Activated naive CD4-positive, alpha-beta T cell (primary cell): ENCODE data around the gene FARS2.

Source experiments
- DNase-seq, 4 experiments: peaks; one replicate each; lab custom pipeline; 2025; lab: John Stamatoyannopoulos, UW

FARS2 gene

DNA sequence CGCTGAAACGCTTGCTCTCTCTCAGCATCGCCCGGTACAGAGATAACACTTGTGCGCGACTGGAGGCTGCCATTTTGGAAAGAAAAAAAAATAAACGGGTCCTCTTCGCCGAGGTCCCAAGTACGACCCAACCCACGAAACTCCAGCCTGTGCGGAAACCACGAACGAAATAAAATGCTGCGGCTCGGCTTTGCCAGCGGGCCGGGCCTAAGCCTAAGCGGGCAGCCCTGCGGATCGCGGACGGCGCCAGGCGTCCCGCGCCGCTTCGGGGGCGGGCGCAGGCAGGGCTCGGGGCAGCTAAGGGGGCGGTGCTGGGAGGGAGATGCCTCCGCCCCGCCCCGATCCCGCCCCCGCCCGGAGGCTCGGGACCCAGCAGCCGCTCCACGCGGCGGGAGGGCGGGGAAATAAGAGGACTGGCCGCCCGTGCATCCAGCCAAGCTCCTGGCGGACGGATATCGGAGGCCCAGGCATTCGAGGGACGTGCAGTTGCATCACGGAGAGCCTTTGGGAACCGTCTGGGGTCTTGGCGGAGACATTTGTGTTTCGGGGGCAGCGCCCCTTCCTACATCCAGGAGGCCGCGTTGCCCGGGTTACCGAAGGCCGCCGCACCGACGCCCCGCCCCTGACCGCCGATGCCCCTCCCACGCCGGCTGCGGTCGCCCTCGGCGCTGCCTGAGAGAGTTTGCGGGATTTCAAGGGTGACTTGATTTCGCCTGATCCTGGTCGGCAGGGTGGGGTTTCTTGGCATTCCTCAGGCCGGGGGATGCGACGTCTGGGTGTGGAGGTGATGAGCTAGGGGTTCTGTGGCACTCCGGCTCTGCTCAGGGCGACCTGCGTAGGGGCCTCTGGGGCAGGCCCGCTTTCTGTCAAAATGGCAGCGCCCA lies at the start of gene FARS2, which contains the start of gene LYRM4:
FARS2 (plus strand) TSS at position 853 of the 884 bp plus-strand sequence.
LYRM4 (minus strand) TSS at position 290 of the 884 bp plus-strand sequence; CDS start at position 73, 217 bp downstream.
- DNase-seq: peak; percentile 86 to 92 (median 89)

DNA sequence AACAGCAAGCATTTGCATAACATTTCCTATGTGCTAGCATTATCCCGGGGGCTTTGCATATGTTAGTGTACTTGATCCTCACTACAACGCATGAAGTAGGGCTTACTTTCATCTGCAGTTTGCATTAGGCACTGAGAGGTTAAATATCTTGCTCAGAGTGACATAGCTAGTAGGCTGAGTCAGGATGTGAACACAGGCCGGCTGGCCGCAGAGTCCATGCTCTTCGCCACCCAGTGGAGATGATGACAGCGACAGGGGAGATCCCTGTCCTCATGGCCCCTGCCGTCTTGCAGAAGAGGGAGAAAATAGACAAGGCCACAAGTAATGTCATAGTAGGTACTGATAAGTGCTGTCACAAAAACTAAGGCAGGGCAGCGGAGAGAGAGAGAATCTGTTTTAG lies 47.5 kb upstream of the FARS2 start:
- no peak for DNase-seq

DNA sequence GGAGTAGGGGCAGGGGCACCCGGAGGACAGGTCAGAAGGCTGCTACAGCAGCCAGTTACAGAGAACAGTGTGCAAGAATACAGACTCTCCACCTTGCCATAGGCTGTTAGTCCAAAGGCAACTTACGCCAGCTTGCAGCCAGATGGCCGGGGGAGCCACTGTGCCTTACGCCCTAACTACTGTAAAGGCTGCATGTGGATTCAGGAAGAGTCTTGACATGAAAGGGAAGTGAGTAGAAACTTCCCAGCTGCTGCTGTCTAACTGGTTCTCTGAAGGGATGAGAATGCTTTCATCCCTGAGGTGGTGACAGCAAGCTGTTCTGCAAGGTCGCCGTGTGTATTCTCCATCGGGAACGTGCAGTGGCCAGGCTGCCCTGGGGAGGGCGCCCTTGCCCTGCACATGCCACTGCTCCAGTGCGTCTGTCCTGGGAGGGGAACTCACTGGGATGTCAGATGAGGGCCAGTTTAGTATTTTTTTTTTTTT lies 46.7 kb upstream of the FARS2 start:
- no peak for DNase-seq

GRCh38 chr6:5215159-5215558 lies 46.2 kb upstream of the FARS2 start:
- DNase-seq: no peak

- no peak for DNase-seq
Measured at GRCh38 chr6:5215799-5216198, 45.5 kb upstream of the FARS2 start.

- no peak for DNase-seq
Measured at GRCh38 chr6:5217356-5217755, 44.0 kb upstream of the FARS2 start.

GRCh38 chr6:5219011-5219691 lies 42.2 kb upstream of the FARS2 start:
- no peak for DNase-seq

DNA sequence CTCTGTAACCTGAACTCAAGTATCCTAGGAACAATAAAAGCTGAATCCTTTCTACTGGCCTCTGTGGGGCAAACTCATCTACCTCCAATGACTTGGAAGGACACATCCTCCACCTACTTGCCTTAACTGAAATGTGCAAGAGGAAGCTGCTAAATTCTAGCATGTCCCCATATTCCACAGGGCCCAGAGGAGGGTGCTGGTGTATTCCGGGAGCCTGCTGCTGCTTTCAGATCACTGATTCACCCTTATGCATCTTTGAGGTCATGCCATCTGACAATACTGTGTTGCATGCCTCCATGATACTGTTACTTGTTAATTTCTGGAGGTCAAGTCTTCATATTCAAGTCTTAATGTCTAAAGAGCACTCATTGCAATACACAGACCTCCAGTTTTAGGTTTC lies 40.9 kb upstream of the FARS2 start:
- no peak for DNase-seq

DNA sequence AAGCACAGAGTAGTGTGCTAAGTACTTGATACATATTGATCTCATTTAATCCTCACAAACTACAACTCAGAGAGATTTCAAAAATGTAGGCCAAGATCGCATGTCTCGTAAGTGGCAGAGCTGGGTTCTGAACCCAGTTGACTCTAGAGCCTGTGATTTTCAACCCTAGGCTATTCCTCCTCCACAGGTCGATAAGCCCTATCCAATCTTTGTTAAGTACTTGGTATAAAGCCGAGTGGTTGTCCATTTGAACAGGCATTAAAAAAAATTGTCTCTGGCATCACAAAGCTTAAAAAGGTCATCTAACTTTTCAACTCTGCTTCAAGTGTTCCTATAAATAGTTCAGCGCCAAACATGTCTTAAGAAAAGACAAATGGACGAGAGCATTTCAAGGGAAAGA lies 38.0 kb upstream of the FARS2 start:
- no peak for DNase-seq

DNA sequence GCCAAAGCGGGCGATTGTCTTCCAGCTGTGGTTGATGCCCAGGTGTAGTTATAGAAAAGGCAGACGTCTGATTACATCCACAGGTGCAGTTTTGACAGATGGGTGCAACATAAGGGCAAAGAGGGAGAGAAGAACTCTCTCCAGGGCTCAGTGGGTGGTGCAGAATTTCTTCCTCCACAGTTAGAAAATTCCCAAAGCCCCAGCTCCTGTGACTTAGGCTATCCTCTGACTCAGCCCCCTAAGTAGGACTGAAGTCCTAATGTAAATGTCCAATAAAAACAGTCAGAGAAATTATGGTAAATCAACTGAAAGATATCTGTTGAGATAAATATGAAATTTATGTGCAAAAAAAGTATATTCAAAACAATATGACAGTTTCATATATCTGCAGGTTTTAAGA lies 32.0 kb upstream of the FARS2 start:
- no peak for DNase-seq

DNA sequence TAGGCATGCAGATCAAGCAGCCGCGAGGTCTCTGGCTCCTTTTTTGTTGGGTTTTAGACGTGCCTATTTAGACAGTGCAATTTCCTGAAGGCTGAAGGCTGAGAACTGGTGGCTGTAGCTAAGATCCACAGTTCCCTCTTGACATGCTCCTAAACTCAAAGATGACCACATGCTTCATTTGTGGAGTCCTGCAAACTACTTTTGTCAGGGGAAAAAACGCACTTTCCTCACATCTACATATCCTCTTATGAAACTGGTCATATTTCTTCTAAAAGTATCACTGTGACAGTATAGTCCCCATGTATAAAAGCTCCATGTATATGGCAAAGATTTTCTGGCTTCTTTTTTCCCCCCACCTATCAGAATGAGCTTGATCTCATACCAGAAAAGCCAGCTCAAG lies 31.2 kb upstream of the FARS2 start:
- DNase-seq: no peak

DNA sequence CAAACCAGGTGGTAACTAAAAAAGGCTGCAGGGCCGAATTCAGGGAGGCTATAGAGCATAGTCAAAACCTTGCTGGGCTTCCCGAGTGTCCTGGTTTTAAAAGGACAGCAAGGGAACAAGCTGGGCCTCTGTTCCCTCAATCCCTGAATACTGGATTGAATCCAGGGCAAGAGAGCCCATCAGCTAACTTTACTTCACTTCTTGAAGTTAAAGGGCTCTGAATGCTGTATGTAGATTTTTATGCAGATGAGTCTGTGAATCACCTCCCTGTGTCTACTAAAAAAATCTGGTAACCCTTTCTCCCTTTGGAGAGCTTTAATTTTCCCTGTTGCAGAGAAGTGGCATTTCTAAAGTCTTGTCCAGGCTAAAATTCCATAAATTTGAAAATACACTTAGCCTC lies 30.0 kb upstream of the FARS2 start:
- no peak for DNase-seq

GRCh38 chr6:5234874-5235273 lies 26.4 kb upstream of the FARS2 start:
- DNase-seq: no peak

- no peak for DNase-seq
Measured at GRCh38 chr6:5235830-5236229, 25.5 kb upstream of the FARS2 start.

DNA sequence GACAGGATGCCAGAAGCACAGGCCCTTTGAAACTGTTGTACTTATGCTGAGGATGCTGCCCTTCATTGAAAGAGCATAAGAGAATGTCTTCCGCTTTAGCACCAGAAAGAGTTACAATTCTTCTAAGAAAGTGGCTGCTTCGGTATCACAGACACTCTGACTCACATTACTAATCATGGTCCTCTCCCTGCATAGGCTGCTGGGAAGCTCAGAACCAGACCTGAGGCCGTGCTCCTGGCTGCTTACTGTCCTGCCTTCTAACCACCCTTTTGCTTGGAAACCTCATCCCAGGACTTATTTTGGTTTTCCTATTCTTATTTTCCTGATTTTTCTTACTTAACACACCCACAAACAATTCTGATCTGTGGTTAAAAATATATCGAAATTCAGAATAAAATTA lies 23.5 kb upstream of the FARS2 start:
- no peak for DNase-seq

DNA sequence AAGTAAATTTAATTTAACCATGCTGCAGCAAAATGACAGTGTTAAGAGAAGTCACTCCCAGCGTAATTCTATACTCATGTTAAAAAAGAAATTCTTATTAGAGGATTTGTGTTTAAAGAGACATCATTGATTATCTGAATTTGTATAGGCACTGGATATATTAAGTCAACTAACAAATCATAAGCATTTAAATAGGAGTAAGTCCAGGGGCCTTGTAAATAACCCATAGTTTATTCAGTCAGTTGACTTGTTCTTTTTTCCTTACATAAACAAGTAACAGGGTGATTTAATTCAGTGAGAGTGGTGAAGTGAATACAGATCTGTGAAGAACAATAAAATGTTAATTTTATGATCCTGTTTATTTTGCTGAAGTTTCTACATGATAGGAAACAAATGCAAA lies 23.0 kb upstream of the FARS2 start:
- DNase-seq: no peak

GRCh38 chr6:5241252-5241651 lies 20.1 kb upstream of the FARS2 start:
- DNase-seq: no peak

DNA sequence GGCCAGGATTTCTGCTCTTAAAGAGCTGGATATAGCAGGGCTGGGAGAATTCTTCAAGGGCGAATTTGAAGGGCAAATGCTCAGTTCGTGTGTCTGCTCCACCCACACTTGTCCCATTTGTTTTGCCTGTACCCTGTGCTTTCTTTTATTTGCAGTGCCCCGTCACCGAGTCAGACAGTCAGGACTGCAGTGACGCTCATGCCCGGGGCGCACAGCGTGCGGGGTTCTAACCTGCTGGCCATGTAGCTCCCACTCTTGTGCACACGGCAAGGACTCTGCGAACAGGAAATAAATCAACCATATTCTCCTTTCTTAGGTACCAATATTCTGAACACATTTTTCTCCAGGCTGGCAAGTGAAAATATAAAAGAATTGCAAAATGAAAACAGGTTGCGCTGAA lies 18.2 kb upstream of the FARS2 start:
- no peak for DNase-seq

DNA sequence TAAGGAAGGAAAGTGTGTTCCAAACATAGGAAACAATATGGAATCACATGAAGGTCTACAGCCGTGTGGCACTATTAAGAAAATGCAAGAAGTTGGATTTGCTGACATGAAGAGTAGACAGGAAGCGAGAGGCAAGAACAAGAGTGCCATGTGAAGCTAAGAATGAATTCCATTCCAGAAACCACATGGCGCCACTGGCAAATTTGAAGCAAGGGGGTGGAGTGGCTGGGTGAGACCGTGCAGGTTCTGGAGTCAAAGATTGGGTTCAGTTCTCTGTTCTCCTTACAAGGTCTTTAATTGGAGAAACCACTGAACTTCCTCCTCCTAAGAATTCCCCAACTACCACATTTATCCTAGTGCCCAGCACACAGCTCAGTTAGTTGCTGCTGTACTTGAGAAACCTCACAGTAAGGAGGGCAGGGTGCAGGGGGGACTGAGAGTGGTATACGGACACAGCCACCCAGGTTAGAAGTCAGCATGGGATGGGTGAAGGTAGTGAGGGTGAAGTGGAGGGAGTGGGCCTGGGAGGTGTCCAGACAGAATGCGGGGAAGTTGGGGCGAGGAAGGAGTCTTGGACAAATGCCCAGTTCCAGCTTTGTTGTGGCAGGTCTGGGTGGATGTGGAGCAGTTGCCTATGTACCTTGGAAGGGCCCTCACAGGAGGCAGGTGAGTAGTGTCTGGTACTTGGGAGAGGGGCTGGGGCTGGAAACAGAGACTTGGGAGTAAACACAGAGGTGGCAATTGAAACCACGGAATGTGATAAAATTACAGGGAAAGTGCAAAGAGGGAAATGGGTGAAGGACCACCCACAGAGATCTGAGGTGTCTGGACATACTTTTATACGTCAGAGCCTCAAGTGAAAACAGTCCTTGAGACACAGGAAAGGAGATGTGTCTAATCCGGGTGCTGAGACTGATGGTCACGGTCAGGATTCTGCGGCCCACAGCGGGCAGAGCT lies 14.9 kb upstream of the FARS2 start:
- DNase-seq: no peak

DNA sequence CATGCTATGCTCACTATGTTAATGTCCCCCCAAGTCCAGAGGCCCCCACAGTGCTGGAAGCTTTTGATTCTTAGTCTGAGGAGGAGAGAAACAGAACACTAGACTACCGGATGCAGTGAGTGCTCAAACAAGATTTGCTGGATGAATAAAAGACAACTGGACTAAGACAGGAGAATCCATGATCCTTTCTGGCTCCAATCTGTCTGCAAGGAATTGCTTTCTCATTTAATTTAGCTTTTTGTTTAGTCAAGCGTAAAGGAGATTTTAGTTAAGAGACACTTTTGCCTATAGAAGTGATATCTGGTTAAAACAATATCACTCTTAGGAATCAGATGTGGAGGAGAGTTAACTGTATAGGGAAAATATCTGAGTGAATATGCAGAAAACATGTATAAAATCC lies 14.1 kb upstream of the FARS2 start:
- DNase-seq: no peak

GRCh38 chr6:5248302-5249098 lies 12.8 kb upstream of the FARS2 start:
- DNase-seq: no peak
